HepG2 (cell line): ENCODE data around the gene SARNP. TPM values are rescaled to one million over a fixed set of nuclear protein-coding genes. Genes with fewer than 3 reads are reported as not detected.
A peak's percentile ranks its signal among the peaks of the same experiment; 100 is the strongest.

Experiments
- AGO2 ChIP-seq: fragments of 200-400 bp; formaldehyde crosslinking; optimal IDR thresholded peaks from 2 replicates; pipeline ENCODE3; 2017; ENCODE audit warnings: mild to moderate bottlenecking, low read depth, low read length, moderate library complexity
- BRF2 ChIP-seq: sonication (generic); formaldehyde crosslinking; IDR thresholded peaks from 2 replicates; pipeline ENCODE4 v1.8.1; 2022; ENCODE audit warnings: mild to moderate bottlenecking, missing genetic modification reagents
- CTCF ChIP-seq: sonication (generic); formaldehyde crosslinking; IDR thresholded peaks from 2 replicates; pipeline ENCODE4 v1.5.0; 2020; ENCODE audit warnings: mild to moderate bottlenecking, missing genetic modification reagents, moderate library complexity
- FOXP1 ChIP-seq, 2 experiments: fragments of 450-650 bp in 1 of 2; IDR thresholded peaks; 2 replicates each; pipeline ENCODE4 v1.6.1; 2017 to 2018; ENCODE audit warnings: antibody characterized with exemption in 1 of 2
- IKZF5 ChIP-seq: IDR thresholded peaks from 2 replicates; pipeline ENCODE4 v1.6.1; 2018; ENCODE audit warnings: missing genetic modification reagents, mild to moderate bottlenecking, missing compliant biosample characterization
- MEF2D ChIP-seq: sonication (generic); formaldehyde crosslinking; IDR thresholded peaks from 2 replicates; pipeline ENCODE4 v1.5.1; 2020; ENCODE audit warnings: mild to moderate bottlenecking, missing genetic modification reagents
- POLR2G ChIP-seq: fragments of 200-400 bp; formaldehyde crosslinking; IDR thresholded peaks from 2 replicates; pipeline ENCODE4 v1.6.1; 2018; ENCODE audit warnings: mild to moderate bottlenecking, low read depth, low read length, moderate library complexity
- RAD21 ChIP-seq: fragments of 450-650 bp; formaldehyde crosslinking; IDR thresholded peaks from 2 replicates; pipeline ENCODE4 v1.5.0; 2020; ENCODE audit warnings: mild to moderate bottlenecking
- RCOR2 ChIP-seq: IDR thresholded peaks from 2 replicates; pipeline ENCODE4 v1.6.1; 2016; ENCODE audit warnings: missing biosample characterization, missing genetic modification reagents
- STAG1 ChIP-seq: sonication (generic); formaldehyde crosslinking; IDR thresholded peaks from 2 replicates; pipeline ENCODE4 v1.4.0; 2020; ENCODE audit warnings: missing genetic modification reagents
- THAP9 ChIP-seq: sonication (generic); formaldehyde crosslinking; IDR thresholded peaks from 2 replicates; pipeline ENCODE4; 2020; ENCODE audit warnings: missing genetic modification reagents, mild to moderate bottlenecking, borderline replicate concordance
- XRCC5 ChIP-seq: fragments of 200-400 bp; formaldehyde crosslinking; optimal IDR thresholded peaks from 2 replicates; pipeline ENCODE3; 2017; ENCODE audit warnings: mild to moderate bottlenecking, low read length
- ZC3H13 ChIP-seq: sonication (generic); formaldehyde crosslinking; IDR thresholded peaks from 2 replicates; pipeline ENCODE4 v1.8.1; 2023; ENCODE audit warnings: mild to moderate bottlenecking, missing genetic modification reagents, moderate library complexity
- ZNF350 ChIP-seq: sonication (generic); formaldehyde crosslinking; IDR thresholded peaks from 2 replicates; pipeline ENCODE4 v1.4.0; 2020; ENCODE audit warnings: mild to moderate bottlenecking, low read depth, missing genetic modification reagents, borderline replicate concordance
- ZNF687 ChIP-seq: sonication (generic); formaldehyde crosslinking; IDR thresholded peaks from 2 replicates; pipeline ENCODE4 v1.5.1; 2020; ENCODE audit warnings: mild to moderate bottlenecking, missing genetic modification reagents, moderate library complexity
- ZNF691 ChIP-seq: sonication (generic); formaldehyde crosslinking; IDR thresholded peaks from 2 replicates; pipeline ENCODE4 v1.4.0; 2020; ENCODE audit warnings: missing genetic modification reagents, low read depth, mild to moderate bottlenecking, borderline replicate concordance
- polyA plus RNA-seq, 8 experiments: library from polyadenylated mRNA; depleted of rRNA in 3 of 8; stranded (reverse) in 7 of 8; unstranded in 1 of 8; fragments of >200 nt; fragmentation: Illumina TruSeq in 4 of 8; extraction: Trizol in 4 of 8; gene quantifications; 2 replicates each; pipeline versions ENCODE4 v1.2.1 to v1.2.3, GENCODE V29; 2011 to 2016; ENCODE audit warnings: low read depth in 4 of 8, missing spikeins in 1 of 8, mixed read lengths in 1 of 8; ENCODE audit not compliant: insufficient read depth in 1 of 8
- total RNA-seq, 5 experiments: library from RNA; depleted of rRNA; stranded (reverse); fragments of >200 nt; fragmentation: Illumina TruSeq; extraction: Trizol; gene quantifications; 2 replicates each; pipeline ENCODE4 v1.2.3, GENCODE V29; 2016; ENCODE audit warnings: low read depth in 1 of 5

The SARNP gene
- total and polyA plus RNA-seq, 2 of the 13 experiments (the other 11 are each of a cell fraction or from before 2014, with no cell fraction given) = 59.0 to 95.4 TPM

GRCh38 chr12:55724226-55724939, 93.1 kb downstream of the SARNP start (continued):
- TF ChIP-seq ZNF687 (0 out of 2 replicates have a peak, but pooled peaks have one; percentile 23), STAG1 (CRISPR knock-in tag) (peak; percentile 73), ZNF691 (CRISPR knock-in tag) (peak; percentile 67; the same call in 1 of the 2 replicates), XRCC5 (peak; percentile 68), MEF2D (CRISPR knock-in tag) (no peak), POLR2G (0 out of 2 replicates have a peak, but pooled peaks have one; percentile 9), BRF2 (CRISPR knock-in tag) (no peak), AGO2 (peak; percentile 76), THAP9 (0 out of 2 replicates have a peak, but pooled peaks have one; percentile 23), ZNF350 (CRISPR knock-in tag) (0 out of 2 replicates have a peak, but pooled peaks have one; percentile 13), RAD21 (CRISPR knock-in tag) (peak; percentile 69), CTCF (CRISPR knock-in tag) (peak; percentile 79), RCOR2 (CRISPR knock-in tag) (no peak), ZC3H13 (0 out of 2 replicates have a peak, but pooled peaks have one; percentile 37), FOXP1 (IDR thresholded peaks at IDR 0.05) (no peak), FOXP1 (CRISPR knock-in tag; IDR thresholded peaks at IDR 0.05) (no peak), IKZF5 (no peak)
